HG03095 (cell line): Measurements from ENCODE around the gene STK11IP.

Experiments
- ATAC-seq: cut with Tn5 transposase; IDR thresholded peaks from one replicate; pipeline ENCODE4 v1.9.1; 2021; ENCODE audit warnings: moderate library complexity; ENCODE audit not compliant: unreplicated experiment

STK11IP gene

DNA sequence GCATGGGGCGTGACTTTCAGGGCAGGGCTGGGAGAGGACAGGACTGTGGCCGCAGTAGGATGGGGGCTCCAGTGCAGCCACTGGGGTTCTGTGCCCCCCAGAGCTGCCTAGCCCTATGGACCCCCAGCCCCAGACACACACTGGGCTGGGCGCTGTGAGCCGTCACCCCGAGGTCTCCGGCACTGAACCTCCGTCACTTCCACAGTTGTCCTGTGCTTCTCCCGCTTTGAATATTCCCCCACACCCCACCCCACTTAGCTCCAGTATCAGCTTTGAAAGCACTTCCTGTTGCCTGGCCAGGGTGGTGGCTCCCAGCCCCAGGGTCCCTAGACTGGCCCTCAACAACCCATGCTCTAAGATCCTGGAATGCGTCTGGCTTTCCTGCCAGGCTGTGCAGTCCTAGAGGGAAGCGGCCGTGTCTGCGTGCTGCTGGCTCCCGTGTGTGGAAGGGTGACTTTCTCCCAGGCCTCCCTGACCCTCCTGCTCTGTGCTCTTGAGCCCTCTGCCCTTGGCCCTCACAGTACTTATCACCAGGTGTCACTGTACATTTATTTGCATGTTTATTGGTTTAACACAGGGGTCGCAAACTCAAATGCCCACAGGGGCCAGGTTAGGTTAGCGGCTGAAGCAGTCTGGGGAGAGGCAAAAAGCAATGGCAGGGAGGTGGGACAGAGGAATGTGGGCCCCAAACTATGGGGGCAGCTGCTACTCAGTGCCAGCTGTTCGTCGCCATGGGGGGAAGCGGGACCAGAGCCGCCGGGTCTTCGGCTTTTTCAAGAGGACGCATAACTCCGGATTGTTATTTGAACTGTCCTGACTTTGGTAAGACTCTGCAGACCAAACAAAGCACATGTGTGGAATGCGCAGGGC lies 36.2 kb upstream of the STK11IP start:
- no peak for ATAC-seq

DNA sequence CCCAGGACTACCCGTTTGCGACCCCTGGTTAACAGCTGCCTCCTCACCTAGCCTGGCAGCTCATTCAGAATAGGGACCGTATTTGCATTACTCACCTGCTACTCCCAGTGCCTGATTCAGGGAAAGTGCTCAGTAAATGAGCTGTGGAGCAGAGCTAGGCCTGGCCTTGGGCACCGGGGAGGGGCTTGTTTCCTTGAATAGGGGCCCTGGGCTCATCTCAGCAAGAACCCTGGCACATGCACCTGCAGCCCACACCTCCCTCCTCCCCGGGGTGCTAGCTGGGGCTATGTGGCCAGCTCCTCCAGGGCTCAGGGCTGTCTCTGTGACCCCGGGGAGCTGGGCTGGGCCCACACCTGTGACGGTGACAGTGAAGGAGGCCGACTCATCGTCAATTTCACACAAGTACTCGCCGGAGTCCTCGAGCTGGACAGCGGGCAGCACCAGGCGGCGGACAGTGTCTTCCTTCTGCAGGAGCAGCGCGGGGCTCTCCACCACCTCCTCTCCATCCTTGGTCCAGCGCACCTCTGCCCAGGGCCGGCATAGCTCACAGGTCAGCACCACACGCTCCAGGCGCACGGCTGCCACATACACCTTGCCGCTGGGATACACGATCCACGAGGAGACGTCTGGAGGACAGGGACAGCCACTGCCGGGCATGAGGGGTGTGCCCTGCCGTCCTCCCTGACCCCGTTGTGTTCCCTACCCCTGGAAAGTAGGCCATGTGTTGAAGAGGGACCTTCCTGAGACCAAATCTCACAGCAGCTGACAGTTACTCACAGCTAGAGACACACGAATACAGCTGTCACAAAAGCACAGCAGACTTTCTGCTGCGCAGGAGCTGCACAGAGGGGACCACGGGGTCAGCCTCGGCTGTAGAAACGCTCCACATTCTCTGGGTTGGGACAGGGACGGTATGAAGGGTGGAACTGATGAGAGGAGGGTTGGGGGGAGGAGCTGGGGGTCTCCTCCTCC lies 35.3 kb upstream of the STK11IP start:
- ATAC-seq = no peak

GRCh38 chr2:219563271-219563928 lies 34.3 kb upstream of the STK11IP start:
- ATAC-seq = no peak

DNA sequence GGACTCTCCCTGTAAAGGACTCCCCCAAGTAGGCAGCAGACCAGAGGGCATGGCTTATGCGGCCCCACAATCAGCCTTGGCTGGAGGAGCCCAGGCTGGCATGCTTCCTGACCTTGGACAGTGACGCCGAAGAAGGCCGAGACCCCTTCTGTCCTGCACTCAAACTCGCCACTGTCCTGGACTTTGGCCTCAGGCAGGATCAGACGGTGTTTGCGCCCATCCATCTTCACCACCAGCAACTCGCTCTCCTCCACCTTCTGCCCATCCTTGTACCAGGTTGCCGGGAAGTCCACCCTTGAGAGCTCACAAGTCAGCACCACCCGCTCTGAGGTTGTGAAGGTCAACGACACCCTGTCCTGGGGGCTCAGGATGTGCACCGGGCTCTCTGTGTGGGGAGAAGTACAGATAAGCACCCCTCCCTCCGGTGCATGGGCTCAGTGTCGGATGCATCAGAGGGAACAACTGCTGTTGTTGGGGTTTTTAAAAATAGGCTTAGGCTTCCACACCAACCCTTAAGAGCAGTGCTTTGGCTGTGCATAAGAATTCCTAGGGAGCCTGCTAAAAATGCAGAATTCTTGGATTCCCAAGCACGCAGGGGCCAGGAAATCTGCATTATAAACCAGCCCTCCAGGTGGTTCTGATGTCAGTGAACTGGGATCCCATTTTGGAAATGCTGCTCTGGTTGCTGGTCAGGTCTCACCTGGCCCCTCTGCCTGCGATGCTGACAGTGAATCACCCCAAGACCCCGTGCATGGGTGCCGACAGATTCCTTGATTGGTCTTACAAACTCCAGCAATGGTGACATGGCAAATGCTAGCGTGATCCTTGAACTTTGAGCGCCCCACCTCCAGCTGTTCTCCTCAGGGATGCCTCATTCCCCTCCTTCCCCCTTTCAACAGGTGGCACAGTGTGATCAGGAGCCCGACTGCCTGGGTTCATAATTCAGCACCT lies 32.3 kb upstream of the STK11IP start:
- no peak for ATAC-seq

GRCh38 chr2:219566640-219567039 lies 31.0 kb upstream of the STK11IP start:
- ATAC-seq = no peak

DNA sequence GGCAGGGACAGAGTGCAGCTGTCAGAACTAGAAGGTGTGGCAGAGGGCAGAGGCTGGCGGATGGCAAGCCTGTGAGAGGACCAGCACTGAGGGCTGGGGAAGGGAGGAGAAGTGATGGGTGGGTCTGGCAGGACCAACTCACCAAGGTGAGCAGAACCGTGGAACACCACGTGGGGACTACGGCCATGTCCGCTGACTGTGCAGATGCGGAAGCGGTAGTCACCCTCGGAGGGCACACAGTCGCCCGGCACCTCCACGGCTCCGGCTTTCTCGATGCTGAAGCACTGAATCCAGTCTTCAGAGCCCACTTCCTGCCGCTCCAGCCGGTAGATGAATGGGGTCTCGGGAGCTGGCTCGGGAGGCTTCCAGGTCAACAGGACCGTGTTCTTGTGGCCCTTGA lies 30.5 kb upstream of the STK11IP start:
- ATAC-seq = no peak

DNA sequence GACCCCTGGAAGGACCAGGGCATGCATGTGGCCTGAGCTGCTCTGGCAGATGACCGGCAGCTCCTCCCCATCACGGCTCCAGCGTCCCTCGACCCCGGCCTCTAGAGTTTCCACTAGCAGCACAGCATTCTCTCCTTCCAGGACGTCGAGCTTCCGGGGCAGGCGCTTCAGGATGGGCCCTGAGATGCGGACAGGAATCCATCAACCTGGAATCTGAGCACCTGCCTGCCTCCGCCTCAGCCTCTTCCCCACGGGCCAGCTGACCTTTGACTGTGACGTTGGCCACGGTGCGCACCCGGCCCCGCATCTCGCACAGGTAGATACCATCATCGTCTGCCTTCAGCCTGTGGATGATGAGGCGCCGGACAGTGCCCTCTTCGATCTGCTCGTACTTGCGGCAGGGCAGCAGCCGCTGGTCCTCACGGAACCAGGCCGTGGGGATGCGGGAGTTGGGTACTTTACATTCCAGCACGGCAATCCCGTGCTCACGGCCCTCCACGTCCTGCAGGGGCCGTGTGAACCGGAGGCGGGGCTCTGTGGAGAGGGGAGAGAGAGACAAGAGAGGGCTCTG lies 29.8 kb upstream of the STK11IP start:
- ATAC-seq = no peak

GRCh38 chr2:219569041-219569440 lies 28.6 kb upstream of the STK11IP start:
- no peak for ATAC-seq

DNA sequence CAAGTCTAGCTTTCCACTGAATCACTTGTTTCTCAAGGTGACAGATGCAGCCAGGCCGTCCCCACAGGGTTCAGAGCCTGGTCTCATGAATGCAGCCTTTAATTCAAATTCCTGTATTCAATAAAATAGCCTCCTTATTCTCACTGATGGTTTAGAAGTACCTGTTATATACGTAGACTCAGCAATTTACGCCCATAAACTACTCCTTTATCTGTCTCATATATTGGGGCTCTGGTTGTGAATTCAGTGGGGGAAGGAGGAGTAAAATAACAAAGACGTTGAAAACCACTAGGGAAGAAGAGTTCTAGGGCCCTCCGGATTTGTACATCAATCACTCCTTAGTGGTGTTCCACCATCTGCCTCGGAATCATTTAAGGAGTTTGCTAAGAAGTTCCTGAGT lies 28.0 kb upstream of the STK11IP start:
- no peak for ATAC-seq

- ATAC-seq = no peak
Observed at GRCh38 chr2:219570194-219570923, 27.3 kb upstream of the STK11IP start.

GRCh38 chr2:219570924-219571310 lies 26.7 kb upstream of the STK11IP start:
- ATAC-seq = no peak

DNA sequence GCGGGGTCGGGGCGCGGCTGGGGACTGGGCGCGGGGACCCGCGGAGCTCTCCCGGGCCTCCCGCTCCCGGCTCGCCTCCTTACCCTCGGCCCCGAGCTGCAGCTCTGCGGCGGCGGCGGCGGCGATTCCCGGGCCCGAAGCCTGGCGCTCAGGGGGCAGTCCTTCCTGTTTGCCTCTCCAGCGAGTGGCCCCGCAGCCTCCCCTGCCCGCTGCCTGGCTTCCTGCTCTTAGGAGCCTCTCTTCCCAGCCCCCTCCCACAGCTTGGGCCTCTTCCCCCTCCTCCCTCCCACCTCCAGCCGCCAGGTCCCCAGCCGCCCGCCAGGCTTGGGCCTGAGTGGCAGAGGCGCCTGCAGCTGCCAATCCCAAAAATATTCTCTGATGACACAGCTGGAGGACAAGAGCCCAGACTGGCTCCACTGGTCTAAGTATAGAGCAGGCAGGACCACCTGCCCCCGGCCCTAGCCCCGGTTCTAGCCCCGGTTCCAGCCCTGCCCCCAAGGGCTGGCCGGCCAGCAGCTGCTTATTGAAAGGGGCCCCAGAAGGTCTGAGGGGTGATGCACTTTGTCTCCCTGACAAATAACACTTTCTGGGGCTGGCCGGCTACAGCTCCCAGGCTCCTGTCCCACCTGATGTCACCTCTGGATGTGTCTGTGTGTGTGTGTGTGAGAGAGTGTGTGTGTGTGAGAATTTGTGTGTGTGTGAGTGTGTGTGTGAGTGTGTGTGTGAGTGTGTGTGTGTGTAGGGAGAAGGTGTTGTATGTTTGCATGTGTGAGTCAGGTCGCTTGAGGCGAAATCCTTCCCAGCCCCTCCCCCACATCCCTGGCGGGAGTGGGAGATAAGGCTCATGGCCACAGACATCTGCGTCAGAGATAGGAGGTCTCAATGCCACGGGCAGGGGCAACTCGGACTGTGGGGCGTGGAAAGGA lies 26.1 kb upstream of the STK11IP start, which contains the start of gene OBSL1:
OBSL1 (minus strand) TSS at position 229 of the 926 bp plus-strand sequence. CDS start 307 bp downstream, outside the sequence.
- no peak for ATAC-seq

DNA sequence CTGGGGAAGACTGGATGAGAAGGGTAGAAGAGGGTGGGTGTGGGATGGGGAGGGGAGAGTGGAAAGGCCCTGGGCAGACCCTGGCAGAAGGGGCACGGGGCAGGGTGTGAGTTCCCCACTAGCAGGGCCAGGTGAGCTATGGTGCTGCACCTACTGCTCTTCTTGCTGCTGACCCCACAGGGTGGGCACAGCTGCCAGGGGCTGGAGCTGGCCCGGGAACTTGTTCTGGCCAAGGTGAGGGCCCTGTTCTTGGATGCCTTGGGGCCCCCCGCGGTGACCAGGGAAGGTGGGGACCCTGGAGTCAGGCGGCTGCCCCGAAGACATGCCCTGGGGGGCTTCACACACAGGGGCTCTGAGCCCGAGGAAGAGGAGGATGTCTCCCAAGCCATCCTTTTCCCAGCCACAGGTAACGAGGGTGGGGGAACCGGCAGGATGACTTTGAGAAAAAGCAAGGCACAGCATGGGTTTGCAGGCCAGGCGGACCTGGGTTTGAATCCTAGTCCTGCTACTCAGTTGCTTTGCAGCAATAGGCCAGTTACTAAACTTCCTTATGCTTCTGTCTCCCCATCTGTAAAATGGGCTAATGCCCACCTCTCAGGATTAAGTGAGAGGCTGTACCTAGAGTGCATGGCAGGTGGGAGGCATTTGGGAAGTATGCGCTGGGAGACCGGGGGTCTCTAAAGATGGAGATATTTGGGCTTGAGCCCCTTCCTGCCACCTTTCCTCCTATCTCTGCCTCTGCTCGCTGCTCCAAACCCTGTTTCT lies 25.2 kb upstream of the STK11IP start, which contains the start of gene INHA:
INHA (plus strand) TSS at position 74 of the 765 bp plus-strand sequence; CDS start at position 139, 65 bp downstream.
- no peak for ATAC-seq

DNA sequence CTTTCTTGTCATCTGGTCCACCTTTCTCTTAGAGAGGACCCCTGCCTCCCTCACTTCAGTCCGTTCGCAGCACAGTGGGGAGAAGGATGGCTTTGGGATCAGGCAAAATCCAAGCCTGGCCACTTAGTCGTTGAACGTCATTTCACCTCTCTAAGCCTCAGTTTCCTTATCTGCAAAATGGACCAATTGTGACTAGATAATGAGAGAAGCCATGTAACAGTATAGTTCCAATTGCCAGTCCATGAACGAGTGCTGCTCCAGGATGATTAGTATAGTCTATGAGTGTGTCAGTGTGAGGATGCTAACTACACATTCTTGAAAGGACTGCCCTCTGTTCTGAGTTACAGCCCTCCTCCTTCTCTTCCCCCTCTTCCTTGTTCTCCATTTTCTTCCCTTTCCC lies 24.5 kb upstream of the STK11IP start:
- ATAC-seq = no peak

DNA sequence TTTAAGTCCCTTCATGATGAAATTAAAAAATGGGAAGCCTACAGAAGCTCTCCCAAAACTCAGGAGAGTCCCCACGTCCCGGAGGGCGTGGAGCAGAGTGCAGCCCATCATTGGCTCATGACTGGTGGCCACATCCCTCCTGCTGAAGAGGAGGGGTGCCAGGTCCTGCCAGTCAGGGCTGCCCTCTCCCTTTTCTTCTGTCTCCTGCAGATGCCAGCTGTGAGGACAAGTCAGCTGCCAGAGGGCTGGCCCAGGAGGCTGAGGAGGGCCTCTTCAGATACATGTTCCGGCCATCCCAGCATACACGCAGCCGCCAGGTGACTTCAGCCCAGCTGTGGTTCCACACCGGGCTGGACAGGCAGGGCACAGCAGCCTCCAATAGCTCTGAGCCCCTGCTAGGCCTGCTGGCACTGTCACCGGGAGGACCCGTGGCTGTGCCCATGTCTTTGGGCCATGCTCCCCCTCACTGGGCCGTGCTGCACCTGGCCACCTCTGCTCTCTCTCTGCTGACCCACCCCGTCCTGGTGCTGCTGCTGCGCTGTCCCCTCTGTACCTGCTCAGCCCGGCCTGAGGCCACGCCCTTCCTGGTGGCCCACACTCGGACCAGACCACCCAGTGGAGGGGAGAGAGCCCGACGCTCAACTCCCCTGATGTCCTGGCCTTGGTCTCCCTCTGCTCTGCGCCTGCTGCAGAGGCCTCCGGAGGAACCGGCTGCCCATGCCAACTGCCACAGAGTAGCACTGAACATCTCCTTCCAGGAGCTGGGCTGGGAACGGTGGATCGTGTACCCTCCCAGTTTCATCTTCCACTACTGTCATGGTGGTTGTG lies 23.0 kb upstream of the STK11IP start:
- ATAC-seq = no peak
